Mucosa of rectum (tissue), 2 donors: ENCODE measurements around the gene TOP2B.

Experiments used
- H3K27ac ChIP-seq, 2 donors: one replicate each; pipeline ENCODE4 v1.7.0; 2013; ENCODE audit warnings: inconsistent platforms in 2 of 2, low read depth in 2 of 2, low read length in 2 of 2
- H3K27me3 ChIP-seq, 2 donors: one replicate each; pipeline ENCODE4 v1.7.0; 2013; ENCODE audit warnings: low read length in 2 of 2; ENCODE audit not compliant: control insufficient read depth in 2 of 2, insufficient read depth in 2 of 2
- H3K36me3 ChIP-seq, 2 donors: one replicate each; pipeline ENCODE4 v1.7.0; 2013; ENCODE audit warnings: low read length in 2 of 2; ENCODE audit not compliant: control insufficient read depth in 2 of 2, insufficient read depth in 2 of 2
- H3K4me1 ChIP-seq, 2 donors: one replicate each; pipeline ENCODE4 v1.7.0; 2013; ENCODE audit warnings: low read length in 2 of 2, mild to moderate bottlenecking in 1 of 2; ENCODE audit not compliant: control insufficient read depth in 2 of 2, insufficient read depth in 2 of 2
- H3K4me3 ChIP-seq, 2 donors: one replicate each; pipeline ENCODE4 v1.7.0; 2013; ENCODE audit warnings: low read length in 2 of 2
- H3K9ac ChIP-seq, 2 donors: one replicate each; pipeline ENCODE4 v1.7.0; 2013; ENCODE audit warnings: low read length in 2 of 2, low read depth in 1 of 2, mild to moderate bottlenecking in 1 of 2
- H3K9me3 ChIP-seq, 2 donors: one replicate each; pipeline ENCODE4 v1.7.0; 2013; ENCODE audit warnings: low read length in 2 of 2; ENCODE audit not compliant: control insufficient read depth in 2 of 2
- donor health status: healthy.
- donor health status: Normal muscosa, but diverticular disease.

TOP2B gene

DNA sequence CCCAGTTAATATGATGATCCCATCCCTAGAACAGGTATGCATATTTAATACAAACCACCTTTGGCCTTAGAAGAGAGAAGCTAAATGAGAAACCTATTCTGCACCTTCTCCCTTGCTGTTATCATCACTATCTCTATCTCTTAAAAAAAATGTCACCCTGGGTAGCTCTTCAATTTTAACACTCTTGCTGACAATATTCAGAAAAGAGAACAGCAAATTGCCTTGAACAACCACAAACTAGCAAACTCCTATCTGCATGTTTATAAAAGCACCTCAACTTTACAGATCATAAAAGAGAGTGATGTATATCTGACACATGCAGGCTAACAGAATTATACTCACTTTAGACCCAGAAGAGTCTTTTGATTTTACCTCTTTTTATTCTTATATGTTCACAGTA, 7.4 kb downstream of the TOP2B start:
- no peak overlapping the region for H3K9ac ChIP-seq
- no peaks in the 10 kb centered on the region for H3K36me3 ChIP-seq
- H3K27me3 ChIP-seq = no peaks in the 10 kb centered on the region
- peaks cover 7 to 8% of the 10 kb centered on the region in 2 donors for H3K4me1 ChIP-seq
- H3K9me3 ChIP-seq = no peaks in the 10 kb centered on the region
- no peak overlapping the region for H3K4me3 ChIP-seq
- H3K27ac ChIP-seq = no peak overlapping the region

DNA sequence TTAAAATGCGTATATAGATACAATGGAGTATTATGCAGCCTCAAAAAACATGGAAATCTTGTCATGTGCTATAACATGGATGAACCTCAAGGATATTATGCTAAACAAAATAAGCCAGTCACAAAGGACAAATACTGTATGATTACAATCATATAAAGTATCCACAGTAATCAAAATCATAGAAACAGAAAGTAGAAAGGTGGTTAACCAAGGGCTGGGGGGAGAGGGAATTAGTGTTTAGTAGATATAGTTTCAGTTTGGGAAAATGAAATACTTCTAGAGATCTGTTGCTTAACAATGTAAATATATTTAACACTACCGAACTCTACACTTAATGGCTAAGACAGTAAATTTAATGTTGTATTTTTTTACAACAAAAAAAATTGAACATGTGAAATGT, 9.0 kb downstream of the TOP2B start:
- H3K9ac ChIP-seq = no peak overlapping the region
- no peak overlapping the region for H3K27ac ChIP-seq
- H3K4me3 ChIP-seq = no peak overlapping the region
- H3K4me1 ChIP-seq = no peaks in the 10 kb centered on the region
- H3K36me3 ChIP-seq = no peaks in the 10 kb centered on the region
- no peaks in the 10 kb centered on the region for H3K9me3 ChIP-seq
- H3K27me3 ChIP-seq = no peaks in the 10 kb centered on the region

DNA sequence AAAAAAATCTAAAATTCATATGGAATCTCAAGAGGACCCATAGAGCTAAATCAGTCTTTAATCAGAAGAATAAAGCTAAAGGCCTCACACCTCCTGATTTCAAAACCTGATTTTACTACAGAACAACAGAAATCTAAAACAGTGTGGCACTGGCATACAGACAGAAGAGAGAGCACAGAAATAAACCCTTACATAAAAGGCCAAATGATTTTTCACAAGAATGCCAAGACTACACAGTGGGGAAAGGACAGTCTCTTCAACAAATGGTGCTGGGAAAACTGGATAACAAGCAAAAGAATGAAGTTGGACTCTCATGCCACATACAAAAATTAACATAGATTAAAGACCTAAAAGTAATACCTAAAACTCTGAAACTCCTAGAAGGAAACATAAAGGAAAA, 10.1 kb downstream of the TOP2B start:
- no peaks in the 10 kb centered on the region for H3K4me1 ChIP-seq

DNA sequence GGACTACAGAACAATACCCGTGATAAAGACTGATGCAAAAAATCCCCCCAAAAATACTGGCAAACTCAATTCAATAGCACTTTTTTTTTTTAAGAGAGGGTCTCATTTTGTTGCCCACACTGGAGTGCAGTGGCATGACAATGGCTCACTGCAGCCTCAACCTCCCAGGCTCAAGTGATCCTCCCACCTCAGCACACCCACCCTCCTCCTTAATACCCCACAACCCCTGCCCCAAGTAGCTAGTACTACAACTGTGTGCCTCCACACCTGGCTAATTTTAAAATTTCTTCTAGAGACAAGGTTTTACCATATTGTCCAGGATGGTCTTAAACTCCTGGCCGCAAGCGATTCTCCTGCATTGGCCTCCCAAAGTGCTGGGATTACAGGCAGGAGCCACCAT, 11.4 kb downstream of the TOP2B start:
- Histone ChIP-seq H3K9me3 (no peaks in the 10 kb centered on the region), H3K4me1 (no peaks in the 10 kb centered on the region), H3K4me3 (no peak overlapping the region), H3K36me3 (no peaks in the 10 kb centered on the region), H3K27ac (no peak overlapping the region), H3K9ac (no peak overlapping the region), H3K27me3 (no peaks in the 10 kb centered on the region)

More for the DNA sequence above, 10.1 kb downstream of the TOP2B start:
- Histone ChIP-seq H3K9me3 (no peaks in the 10 kb centered on the region), H3K4me3 (no peak overlapping the region), H3K27ac (no peak overlapping the region), H3K27me3 (no peaks in the 10 kb centered on the region), H3K36me3 (no peaks in the 10 kb centered on the region), H3K9ac (no peak overlapping the region)

DNA sequence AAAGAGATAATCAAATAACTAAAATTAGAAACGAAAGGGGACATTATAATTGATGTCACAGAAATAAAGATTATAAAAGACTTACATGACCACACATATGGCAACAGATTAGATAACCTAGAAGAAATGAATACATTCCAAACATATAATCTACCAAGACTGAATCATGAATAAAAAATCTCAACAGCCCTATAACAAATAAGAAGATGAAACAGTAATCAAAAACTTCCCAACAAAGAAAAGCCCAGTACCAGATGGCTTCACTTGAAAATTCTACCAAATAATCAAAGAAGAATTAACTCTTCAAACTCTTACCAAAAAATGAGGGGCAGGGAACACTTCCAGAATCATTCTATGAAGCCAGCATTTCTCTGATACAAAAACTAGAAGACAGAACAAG, 11.8 kb downstream of the TOP2B start:
- H3K36me3 ChIP-seq = no peaks in the 10 kb centered on the region
- H3K9ac ChIP-seq = no peak overlapping the region
- H3K4me1 ChIP-seq = no peaks in the 10 kb centered on the region
- H3K27me3 ChIP-seq = no peaks in the 10 kb centered on the region
- H3K27ac ChIP-seq = no peak overlapping the region
- H3K9me3 ChIP-seq = no peaks in the 10 kb centered on the region
- no peak overlapping the region for H3K4me3 ChIP-seq

DNA sequence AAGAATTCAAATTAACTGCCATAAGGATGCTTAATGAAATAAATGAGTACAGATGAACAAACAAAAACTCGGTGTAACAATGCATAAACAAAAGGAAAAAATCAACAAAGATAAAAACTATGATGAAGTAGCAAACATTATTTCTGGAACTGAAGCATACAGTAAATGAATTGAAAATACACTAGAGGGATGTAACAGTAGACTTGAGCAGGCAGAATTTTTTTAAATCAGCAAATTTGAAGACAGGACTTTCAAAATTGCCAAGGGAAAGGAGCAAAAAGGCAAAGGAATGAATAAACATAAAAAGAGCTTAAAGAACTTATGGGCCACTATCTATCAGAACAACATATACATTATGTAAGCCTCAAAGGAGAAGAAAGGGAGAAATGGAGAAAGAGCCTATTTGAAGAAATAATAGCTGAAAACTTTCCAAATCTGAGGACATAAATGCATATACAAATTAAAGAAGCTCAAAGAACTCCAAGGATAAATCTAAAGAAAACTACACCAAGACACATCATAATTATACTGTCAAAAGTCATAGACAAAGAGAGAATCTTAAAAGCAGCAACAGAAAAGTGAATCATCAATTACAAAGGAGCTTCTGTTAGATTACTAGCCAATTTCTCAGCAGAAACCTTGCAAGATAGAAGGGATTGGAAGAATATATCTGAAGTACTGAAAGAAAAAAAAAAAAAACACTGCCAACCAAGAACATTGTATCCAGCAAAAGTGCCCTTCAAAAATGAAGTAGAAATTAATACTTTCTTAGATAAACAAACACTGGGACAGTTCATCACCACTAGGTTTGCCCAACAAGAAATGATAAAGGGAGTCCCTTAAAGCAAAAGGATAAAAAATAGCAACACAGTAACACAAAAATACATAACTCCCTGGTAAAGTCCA, 15.5 kb downstream of the TOP2B start:
- Histone ChIP-seq H3K27ac (no peak overlapping the region), H3K4me3 (no peak overlapping the region), H3K36me3 (peaks cover 3 to 5% of the 10 kb centered on the region in 2 donors), H3K9ac (no peak overlapping the region), H3K27me3 (no peaks in the 10 kb centered on the region), H3K4me1 (no peaks in the 10 kb centered on the region), H3K9me3 (no peaks in the 10 kb centered on the region)

DNA sequence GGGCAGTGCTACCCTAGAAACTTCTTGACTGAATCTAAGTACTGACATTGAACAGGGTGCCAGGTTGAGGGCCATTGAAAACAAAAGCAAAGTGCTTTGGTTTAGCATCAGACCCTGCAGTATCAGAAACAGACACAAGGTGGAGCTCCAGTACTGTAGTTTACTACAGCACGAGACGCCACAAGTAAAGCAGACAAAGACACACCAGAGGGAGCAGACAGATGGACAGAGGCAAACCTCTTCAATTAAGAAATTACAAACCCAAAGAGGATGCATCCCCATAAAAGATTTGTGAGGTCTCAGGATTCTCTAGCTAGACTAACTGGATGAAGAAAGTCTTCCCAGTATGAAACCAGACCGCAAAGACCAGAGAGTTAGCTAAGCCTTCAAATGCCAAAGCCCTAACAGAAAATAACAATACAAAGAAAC, 16.6 kb downstream of the TOP2B start:
- Histone ChIP-seq H3K4me1 (no peaks in the 10 kb centered on the region), H3K27ac (no peak overlapping the region), H3K9me3 (no peaks in the 10 kb centered on the region), H3K9ac (no peak overlapping the region), H3K36me3 (peaks cover 6 to 10% of the 10 kb centered on the region in 2 donors), H3K4me3 (no peak overlapping the region), H3K27me3 (no peaks in the 10 kb centered on the region)

DNA sequence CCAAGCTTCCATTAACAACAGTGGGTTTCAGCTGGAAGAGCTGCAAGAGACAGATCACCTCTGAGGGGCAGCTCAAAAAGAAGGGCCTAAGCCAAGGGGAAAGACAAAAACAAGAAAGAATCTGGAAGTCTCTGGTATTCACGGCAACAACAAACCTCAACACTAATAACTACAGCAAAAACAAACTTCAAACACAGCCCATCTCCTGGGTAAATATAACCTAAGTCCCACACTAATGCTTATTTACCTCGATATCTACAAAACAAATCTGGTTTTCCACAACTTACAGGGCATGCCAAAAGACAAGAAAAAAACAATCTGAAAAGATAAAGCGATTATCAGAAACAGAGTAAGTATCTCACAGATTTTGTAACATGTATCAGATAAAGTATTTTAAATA, 29.7 kb downstream of the TOP2B start:
- Histone ChIP-seq H3K27ac (no peak overlapping the region), H3K9ac (no peak overlapping the region), H3K9me3 (no peaks in the 10 kb centered on the region), H3K4me1 (no peaks in the 10 kb centered on the region), H3K27me3 (no peaks in the 10 kb centered on the region), H3K36me3 (peaks cover 18 to 42% of the 10 kb centered on the region in 2 donors), H3K4me3 (no peak overlapping the region)

DNA sequence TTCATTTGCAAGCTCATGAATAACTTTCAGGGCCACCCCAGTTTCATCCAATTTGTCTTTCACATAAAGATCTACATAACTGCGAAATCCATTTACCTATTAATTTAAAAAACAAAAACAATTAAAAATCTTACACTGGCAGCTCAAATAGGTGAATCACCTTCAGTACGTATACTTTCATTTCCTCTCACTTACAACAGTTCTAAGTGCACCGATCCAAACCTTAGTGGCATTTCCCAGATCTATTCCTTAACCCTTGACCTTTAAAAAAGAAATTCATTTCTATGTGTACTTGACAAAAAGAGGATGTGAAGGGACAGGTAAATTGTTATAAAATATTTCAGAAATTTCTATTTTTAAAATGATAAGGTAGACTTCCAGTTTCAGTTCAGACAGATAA, 30.8 kb downstream of the TOP2B start:
- no peaks in the 10 kb centered on the region for H3K9me3 ChIP-seq
- no peaks in the 10 kb centered on the region for H3K27me3 ChIP-seq
- no peaks in the 10 kb centered on the region for H3K4me1 ChIP-seq
- H3K36me3 ChIP-seq = peaks cover 18 to 46% of the 10 kb centered on the region in 2 donors
- no peak overlapping the region for H3K4me3 ChIP-seq
- no peak overlapping the region for H3K9ac ChIP-seq
- H3K27ac ChIP-seq = no peak overlapping the region

DNA sequence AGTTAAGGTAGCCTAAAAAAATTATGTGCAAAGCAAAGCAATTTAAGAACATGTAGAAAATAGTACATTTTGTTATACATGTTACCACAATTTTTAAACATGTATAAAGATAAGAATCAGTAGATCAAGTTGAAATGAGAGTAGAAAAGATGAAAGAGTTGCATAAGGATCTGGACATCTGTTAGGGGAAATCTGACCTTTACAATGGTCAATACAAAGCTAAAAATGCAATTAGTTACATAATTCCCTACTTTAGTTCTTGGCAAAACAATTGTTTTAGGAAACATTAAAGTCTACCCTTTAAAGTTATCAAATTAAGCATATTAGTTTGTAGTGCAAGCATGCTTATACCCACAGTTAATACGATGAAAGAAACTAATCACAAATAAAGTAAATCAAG, 32.7 kb downstream of the TOP2B start:
- Histone ChIP-seq H3K9me3 (no peaks in the 10 kb centered on the region), H3K4me3 (no peak overlapping the region), H3K27me3 (no peaks in the 10 kb centered on the region), H3K36me3 (peaks cover 30 to 55% of the 10 kb centered on the region in 2 donors), H3K27ac (no peak overlapping the region), H3K9ac (no peak overlapping the region), H3K4me1 (no peaks in the 10 kb centered on the region)
